Duodenal mucosa (tissue), 2 donors: ENCODE results near the gene EIPR1.

Experiments
- H3K27ac ChIP-seq: one replicate; pipeline ENCODE4 v1.7.0; 2013; ENCODE audit warnings: low read depth, low read length
- H3K27me3 ChIP-seq, 2 donors: one replicate each; pipeline ENCODE4 v1.7.0; 2013; ENCODE audit warnings: low read length in 2 of 2, control low read depth in 1 of 2; ENCODE audit not compliant: insufficient read depth in 2 of 2, control insufficient read depth in 1 of 2
- H3K36me3 ChIP-seq, 2 donors: one replicate each; pipeline ENCODE4 v1.7.0; 2013; ENCODE audit warnings: low read length in 2 of 2, control low read depth in 1 of 2; ENCODE audit not compliant: insufficient read depth in 2 of 2, control insufficient read depth in 1 of 2
- H3K4me1 ChIP-seq, 2 donors: one replicate each; pipeline ENCODE4 v1.7.0; 2013; ENCODE audit warnings: low read length in 2 of 2, control low read depth in 1 of 2; ENCODE audit not compliant: insufficient read depth in 2 of 2, control insufficient read depth in 1 of 2
- H3K4me3 ChIP-seq, 2 donors: one replicate each; pipeline ENCODE4 v1.7.0; 2013; ENCODE audit warnings: low read length in 2 of 2, low read depth in 1 of 2
- H3K9ac ChIP-seq, 2 donors: one replicate each; pipeline ENCODE4 v1.7.0; 2013; ENCODE audit warnings: low read length in 2 of 2, low read depth in 1 of 2
- H3K9me3 ChIP-seq, 2 donors: one replicate each; pipeline ENCODE4 v1.7.0; 2013; ENCODE audit warnings: low read length in 2 of 2, control low read depth in 1 of 2; ENCODE audit not compliant: control insufficient read depth in 1 of 2

The EIPR1 gene

GRCh38 chr2:3174626-3175567, 202.7 kb downstream of the EIPR1 start:
- H3K36me3 ChIP-seq = peaks cover 17 to 35% of the 10 kb centered on the region in 2 donors
- H3K9me3 ChIP-seq = no peaks in the 10 kb centered on the region
- peaks cover 6 to 11% of the 10 kb centered on the region in 2 donors for H3K4me1 ChIP-seq
- no peak overlapping the region for H3K4me3 ChIP-seq
- no peak overlapping the region for H3K9ac ChIP-seq
- H3K27ac ChIP-seq = no peak overlapping the region
- no peaks in the 10 kb centered on the region for H3K27me3 ChIP-seq

- Histone ChIP-seq H3K4me3 (no peak overlapping the region), H3K9ac (no peak overlapping the region), H3K27me3 (no peaks in the 10 kb centered on the region), H3K36me3 (peaks cover 17 to 35% of the 10 kb centered on the region in 2 donors), H3K27ac (no peak overlapping the region), H3K9me3 (no peaks in the 10 kb centered on the region), H3K4me1 (peaks cover 6 to 11% of the 10 kb centered on the region in 2 donors)
These were observed 204.6 kb downstream of the EIPR1 start for GRCh38 chr2:3173031-3173430.

DNA sequence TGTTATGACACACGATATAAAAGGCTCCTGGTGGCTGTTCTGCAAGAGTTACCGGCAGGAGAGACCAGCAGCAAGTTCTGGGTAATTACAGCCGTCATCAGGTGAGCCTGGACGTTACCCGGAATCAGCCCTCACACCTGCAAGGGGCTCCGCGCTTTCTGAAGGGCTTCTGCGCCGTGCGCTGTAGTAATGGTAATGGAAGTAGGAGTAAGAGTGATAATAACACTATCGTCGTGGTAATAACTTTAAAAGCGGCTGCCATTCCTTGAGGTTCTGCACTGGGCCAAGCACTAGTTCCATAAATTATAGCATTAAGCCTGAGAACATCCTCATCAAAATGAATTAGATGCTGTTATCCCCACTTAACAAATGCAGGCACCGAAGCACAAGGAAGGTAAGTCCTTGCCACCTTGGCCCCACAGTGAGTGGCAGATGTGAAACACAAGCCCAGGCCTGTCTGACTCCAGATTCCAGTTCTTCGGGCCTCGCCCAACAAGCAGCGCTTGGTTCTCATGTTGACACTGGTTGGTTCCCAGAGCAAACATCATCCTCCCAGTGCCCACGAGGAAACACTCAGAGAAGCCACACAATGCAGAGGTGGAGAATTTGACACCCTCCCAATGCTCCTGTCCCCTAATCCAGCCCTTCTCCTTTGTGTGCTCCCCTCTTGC, 205.2 kb downstream of the EIPR1 start:
- no peak overlapping the region for H3K9ac ChIP-seq
- peaks cover 16 to 35% of the 10 kb centered on the region in 2 donors for H3K36me3 ChIP-seq
- H3K9me3 ChIP-seq = no peaks in the 10 kb centered on the region
- H3K27me3 ChIP-seq = no peaks in the 10 kb centered on the region
- peaks cover 6 to 11% of the 10 kb centered on the region in 2 donors for H3K4me1 ChIP-seq
- H3K4me3 ChIP-seq = no peak overlapping the region
- H3K27ac ChIP-seq = no peak overlapping the region

DNA sequence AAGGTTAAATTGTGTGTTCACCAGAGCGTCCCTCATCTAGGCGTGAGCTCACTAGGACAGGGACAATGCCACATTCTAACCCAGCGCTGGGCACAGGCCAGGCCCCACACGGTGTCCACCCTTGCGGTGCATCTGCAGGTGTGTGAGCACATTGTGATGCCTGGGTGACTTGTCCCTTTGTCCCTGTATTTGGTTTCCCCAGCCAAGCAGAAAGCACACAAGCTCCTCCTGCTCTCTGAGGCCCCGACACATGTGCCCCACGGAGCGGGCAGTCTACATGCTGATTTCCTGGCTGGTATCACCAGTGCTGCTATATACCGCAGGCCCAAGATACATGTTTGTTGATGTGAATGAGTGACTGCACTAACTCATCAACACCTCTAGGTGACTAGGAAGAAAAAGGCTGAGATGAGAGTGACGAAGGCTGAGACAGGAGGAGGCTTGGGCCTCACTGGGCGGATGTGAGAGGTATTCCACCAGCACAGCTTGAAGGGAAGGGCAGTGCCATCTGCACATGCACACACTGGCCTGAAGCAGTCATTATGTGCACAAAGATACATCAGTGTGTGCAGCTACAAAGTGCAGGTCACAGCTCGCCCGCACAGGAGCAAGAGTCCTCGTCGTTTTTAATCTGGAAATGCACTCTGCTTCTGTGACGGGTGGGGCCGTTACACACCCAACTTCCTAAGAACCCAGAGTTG, 205.9 kb downstream of the EIPR1 start:
- H3K4me3 ChIP-seq = no peak overlapping the region
- H3K9ac ChIP-seq = no peak overlapping the region
- H3K9me3 ChIP-seq = no peaks in the 10 kb centered on the region
- no peak overlapping the region for H3K27ac ChIP-seq
- H3K4me1 ChIP-seq = peaks cover 6 to 11% of the 10 kb centered on the region in 2 donors
- peaks cover 12 to 29% of the 10 kb centered on the region in 2 donors for H3K36me3 ChIP-seq
- H3K27me3 ChIP-seq = no peaks in the 10 kb centered on the region

GRCh38 chr2:3170792-3171455, 206.7 kb downstream of the EIPR1 start:
- Histone ChIP-seq H3K27ac (no peak overlapping the region), H3K9me3 (no peaks in the 10 kb centered on the region), H3K27me3 (no peaks in the 10 kb centered on the region), H3K4me3 (no peak overlapping the region), H3K9ac (no peak overlapping the region), H3K36me3 (peaks cover 12 to 27% of the 10 kb centered on the region in 2 donors), H3K4me1 (peaks cover 6 to 11% of the 10 kb centered on the region in 2 donors)

- H3K9ac ChIP-seq = no peak overlapping the region
- peaks cover 12 to 18% of the 10 kb centered on the region in 2 donors for H3K36me3 ChIP-seq
- H3K4me1 ChIP-seq = peaks cover 6 to 11% of the 10 kb centered on the region in 2 donors
- H3K27me3 ChIP-seq = no peaks in the 10 kb centered on the region
- H3K27ac ChIP-seq = no peak overlapping the region
- no peaks in the 10 kb centered on the region for H3K9me3 ChIP-seq
- no peak overlapping the region for H3K4me3 ChIP-seq
These were observed 208.3 kb downstream of the EIPR1 start for GRCh38 chr2:3169106-3169870.

DNA sequence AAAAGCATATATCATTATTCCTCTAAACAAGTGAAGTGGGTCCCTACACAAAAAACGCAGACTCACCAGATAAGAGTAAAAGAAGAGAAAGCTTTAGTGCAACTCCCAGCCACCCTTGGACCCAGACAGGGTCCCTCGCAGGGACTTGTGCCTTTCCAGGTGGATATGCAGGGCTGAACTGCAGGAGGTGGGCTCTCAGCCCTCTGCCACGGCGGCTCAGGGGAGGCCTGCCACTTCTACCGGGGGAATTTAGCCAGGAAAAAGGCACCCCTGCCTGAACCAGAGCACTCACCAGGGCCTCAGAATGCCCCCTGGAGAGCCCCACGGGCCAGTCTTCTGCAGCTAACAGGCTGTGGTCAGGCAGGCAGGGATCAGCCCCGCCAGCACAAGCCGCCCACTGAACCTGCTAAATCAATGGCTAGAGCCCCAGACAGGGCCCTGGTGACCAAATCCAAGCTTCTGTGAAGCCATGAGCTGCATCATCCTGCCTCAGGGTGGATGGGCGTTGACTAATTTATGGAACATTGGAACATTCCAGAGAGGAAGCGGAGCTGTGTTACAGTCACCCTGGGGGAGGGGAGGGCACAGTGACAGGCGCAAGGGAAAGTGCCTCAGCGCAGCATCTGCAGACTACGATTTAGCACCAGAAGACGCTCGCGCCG, 209.3 kb downstream of the EIPR1 start:
- H3K27me3 ChIP-seq = no peaks in the 10 kb centered on the region
- H3K9me3 ChIP-seq = peaks cover 6 to 8% of the 10 kb centered on the region in 2 donors
- no peak overlapping the region for H3K27ac ChIP-seq
- peaks cover 6% of the 10 kb centered on the region in 2 donors for H3K4me1 ChIP-seq
- no peak overlapping the region for H3K9ac ChIP-seq
- H3K4me3 ChIP-seq = no peak overlapping the region
- H3K36me3 ChIP-seq = peaks cover 12 to 18% of the 10 kb centered on the region in 2 donors

DNA sequence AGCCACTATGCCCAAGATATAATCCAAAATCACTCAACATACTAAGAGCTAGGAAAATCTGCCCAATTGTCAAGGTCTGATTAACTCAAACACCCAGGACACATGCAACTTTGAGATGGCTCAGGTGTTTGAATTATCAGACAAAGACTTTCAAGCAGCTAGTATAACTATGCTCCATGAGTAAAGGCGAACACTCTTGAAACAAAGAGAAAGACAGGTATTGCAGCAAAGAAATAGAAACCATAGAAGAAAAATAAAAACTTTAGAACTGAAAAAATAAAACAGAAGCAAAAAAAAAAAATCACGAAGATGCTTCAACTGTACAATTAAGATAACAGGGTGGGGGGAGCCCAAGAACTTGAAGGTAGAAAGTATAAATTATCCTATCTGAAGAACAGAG, 214.2 kb downstream of the EIPR1 start:
- Histone ChIP-seq H3K27me3 (no peaks in the 10 kb centered on the region), H3K9me3 (peaks cover 8 to 16% of the 10 kb centered on the region in 2 donors), H3K4me1 (no peaks in the 10 kb centered on the region), H3K4me3 (no peak overlapping the region), H3K27ac (no peak overlapping the region), H3K9ac (no peak overlapping the region), H3K36me3 (no peaks in the 10 kb centered on the region)
